K562 (cell line): Measurements from ENCODE around the gene CRADD.

Source experiments
- MXI1 ChIP-seq: IDR thresholded peaks from 2 replicates; pipeline ENCODE4 v1.6.1; 2011; ENCODE audit warnings: low read depth, mild to moderate bottlenecking, improper control_type of control experiment, low read length
- TCF7L2 ChIP-seq: fragments of 150-350 bp; IDR thresholded peaks from 2 replicates; pipeline ENCODE4 v1.6.1; 2016; ENCODE audit warnings: low read depth, mild to moderate bottlenecking, low read length, moderate library complexity

GRCh38 chr12:93848523-93849101 lies 171.4 kb downstream of the CRADD start:
- no peak for TF ChIP-seq MXI1
- TF ChIP-seq TCF7L2 = no peak
